ENCODE data around the gene HSPA12A.
A peak's percentile ranks its signal among the peaks of the same experiment; 100 is the strongest.

The HSPA12A gene

GRCh38 chr10:116742367-116743265 is at the start of gene HSPA12A:
Gene HSPA12A (minus strand): TSS chr10:116742566. CDS start chr10:116742469, 97 bp downstream.
- DNase-seq, result peak in 48 of 56 donors; percentile 19 to 84 (median 58)

DNA sequence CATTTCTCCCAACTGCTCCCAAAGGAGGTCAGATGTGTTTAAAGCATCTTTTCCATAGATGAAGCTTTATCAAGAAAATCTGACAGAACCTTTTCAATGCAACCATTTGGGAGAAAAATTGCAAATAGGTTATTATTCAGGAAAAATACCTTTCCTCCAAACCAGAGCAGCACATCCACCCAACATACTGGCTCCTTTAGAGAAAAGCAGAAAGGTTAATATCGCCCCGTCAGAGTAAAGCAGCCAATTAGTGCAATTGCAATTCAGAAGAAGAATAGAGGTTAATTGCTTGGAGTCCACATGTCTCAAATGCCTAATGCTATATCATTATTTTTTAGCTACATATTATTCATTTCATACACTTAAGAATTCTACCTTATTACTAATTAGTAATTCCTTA is 48.9 kb upstream of the HSPA12A start:
- DNase-seq, result no peak

GRCh38 chr10:116787893-116788665 is 45.7 kb upstream of the HSPA12A start:
- peak in 53 of 56 donors; percentile 5 to 90 (median 56) for DNase-seq

- DNase-seq, result no peak
Measured at GRCh38 chr10:116787053-116787659, 44.8 kb upstream of the HSPA12A start.

GRCh38 chr10:116785867-116786266 is 43.5 kb upstream of the HSPA12A start:
- no peak for DNase-seq

DNA sequence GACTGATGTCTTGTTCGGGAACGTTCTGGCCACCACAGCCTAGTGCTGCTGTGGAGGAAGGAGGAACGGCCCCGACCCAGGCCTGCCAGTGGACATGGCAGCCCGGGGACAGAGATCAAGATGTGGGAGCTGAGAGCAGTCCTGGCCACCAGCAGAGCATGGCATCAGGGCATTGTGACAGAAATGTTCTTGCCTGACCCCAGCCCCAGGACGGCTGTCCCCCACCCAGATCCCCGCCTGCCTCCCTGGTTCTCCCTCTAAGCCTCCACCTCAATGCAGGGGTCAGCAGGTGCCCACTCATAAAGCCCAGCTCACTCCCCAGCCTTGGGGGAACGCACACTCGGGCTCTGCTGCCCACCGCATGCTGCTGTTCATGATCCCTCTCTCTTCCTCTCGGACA is 42.9 kb upstream of the HSPA12A start:
- DNase-seq, result no peak

GRCh38 chr10:116784651-116785050 is 42.3 kb upstream of the HSPA12A start:
- no peak for DNase-seq

- DNase-seq, result no peak
Measured at GRCh38 chr10:116784035-116784434, 41.7 kb upstream of the HSPA12A start.

DNA sequence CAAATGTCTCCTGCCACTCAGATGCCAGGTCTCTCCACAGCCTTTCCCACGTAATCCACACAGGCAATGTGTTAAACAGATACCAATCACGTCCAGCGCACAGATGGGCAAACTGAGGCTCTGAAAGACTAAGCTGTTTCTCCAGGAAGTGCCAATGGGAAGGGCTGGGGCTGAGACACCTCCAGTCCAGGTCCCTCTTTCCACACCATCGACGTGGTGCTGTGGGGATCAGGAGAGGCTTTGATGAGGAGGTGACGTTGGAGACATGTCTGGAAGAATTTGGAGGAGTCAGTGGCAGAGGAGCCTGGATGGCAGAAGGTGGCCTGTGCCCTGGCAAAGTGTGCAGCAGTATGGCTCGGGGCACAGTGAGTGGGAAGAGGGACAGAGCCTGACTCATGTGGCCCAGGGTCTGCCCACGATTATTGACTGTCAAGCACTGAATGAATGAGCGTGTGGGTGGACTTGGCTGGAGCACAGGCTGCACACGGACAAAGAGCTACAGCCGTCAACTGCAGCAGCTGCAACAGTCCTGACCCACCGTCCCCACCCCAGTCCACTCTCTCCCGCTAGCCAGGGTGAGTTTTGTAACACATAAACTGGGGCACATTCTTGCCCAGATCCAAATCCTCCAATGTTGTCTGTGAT is 40.8 kb upstream of the HSPA12A start:
- DNase-seq, result peak in 1 of 56 donors; percentile 37

- DNase-seq, result no peak
Measured at GRCh38 chr10:116781370-116781884, 39.1 kb upstream of the HSPA12A start.

- DNase-seq, result no peak
Measured at GRCh38 chr10:116780691-116781205, 38.4 kb upstream of the HSPA12A start.

- DNase-seq, result no peak
Measured at GRCh38 chr10:116779076-116779687, 36.8 kb upstream of the HSPA12A start.

DNA sequence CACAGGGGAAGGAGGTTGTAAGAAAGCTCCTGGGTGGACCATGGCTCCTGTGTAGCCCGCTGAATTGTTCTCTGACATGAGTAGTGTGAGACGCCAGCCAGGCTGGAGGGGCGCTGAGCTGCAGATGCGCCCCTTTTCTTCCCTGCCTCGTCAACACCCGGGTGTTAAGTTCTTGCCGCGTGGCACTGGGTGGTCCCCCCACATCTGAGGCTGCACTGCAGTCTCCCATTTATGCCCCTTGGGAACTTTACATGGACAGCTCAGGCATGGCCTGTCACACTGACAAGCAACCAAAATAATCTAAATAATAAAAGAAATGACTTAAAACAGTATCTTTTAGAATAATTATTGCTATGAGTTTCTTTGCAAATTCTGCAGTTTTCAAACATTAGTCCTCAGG is 34.6 kb upstream of the HSPA12A start:
- DNase-seq, result no peak

DNA sequence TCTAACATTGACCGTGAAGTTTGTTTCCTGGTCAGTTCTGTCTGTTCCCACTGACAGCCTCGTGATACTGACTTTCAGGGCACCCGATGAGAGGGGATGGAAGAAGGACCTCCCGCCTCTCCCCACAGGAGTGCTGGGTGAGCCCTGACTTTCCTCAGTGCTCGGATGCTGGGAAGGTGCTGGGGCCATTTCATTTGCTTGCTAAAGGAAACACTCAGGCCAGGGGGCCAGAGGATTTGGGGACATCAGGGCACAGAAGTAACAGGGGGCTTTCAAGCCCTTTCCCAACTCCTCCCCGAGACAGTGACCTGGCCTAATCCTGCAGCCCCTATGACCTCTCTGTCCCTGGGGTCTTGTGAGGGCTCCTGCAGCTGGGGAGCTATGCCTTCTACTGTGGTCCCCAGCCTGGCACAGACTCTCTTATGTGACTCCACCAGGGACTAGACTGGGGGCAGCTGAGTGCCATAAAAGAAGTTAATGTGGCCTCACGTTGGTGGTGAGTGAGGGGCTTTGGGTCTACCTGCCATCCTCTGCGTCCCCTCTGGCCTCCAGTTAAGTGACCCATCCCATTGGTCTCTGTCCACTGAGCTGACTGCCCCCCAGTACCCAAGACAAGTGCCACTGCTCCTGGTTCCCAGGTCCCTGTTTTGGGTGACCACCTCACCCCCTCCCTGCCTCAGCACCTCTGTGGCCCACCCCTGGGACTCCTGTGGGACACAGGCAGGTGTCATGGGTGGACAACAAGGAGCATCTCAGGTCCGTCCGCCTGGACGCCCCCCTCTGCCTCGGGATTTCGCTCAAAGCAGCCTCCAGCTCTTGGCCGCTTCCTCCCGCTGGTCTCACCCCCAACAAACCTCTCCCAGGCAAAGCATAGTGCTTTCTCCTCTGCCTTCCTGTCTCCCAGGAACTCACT is 33.4 kb upstream of the HSPA12A start:
- DNase-seq, result no peak

DNA sequence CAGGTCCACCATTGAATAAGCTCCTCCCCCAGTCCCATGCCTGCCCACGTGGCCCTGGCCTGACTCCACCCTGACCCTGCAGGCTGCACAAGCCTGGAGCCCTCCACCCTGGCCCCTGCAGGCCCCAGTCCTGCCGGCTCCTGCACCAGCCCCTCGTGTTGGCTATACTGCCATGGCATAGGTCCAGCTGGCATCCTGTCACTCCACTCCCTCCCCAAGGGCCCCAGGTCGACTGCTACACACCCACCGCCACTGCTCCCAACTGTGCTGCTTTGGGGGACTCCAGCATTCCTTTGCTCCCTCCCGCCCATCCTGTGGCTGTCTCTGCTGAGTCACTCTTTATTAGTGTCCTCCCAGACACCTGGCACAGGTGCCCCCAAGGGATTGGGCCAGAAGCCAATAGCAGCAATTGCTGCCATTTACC is 32.4 kb upstream of the HSPA12A start:
- DNase-seq, result no peak

- no peak for DNase-seq
Measured at GRCh38 chr10:116772909-116773705, 30.7 kb upstream of the HSPA12A start.

DNA sequence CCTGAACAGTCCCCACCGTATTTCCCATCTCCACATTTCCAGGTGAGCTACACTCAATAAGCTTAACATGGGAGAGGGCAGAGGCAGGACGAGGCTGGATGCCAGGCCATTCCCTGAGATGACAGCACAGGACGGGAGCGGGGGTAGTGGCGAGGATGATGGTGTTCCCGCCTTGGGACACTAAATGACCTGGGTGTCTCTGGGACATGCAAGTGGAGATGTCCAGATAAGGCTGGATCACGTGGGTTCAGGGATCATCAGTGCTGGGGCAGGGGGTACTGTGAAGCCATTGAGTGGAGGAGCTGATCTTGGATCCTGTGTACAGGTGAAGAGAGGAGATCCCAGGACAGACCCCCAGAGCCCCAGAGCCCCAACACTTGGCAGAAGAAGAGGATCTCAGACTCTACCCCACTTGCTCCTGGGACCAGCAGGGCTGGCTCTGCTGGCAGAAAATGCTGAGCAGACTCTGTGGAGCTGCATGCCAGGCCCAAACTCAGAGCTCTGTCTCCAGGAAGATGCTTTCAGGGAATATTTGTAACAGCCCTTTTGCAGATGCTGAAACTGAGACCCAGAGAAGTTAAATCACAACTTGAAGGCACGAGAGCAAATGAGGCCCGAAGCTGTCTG is 29.7 kb upstream of the HSPA12A start:
- DNase-seq, result no peak
